Left renal cortex interstitium (tissue), 4 donors: Measurements from ENCODE around the gene ZGPAT. TPM values are rescaled to one million over a fixed set of nuclear protein-coding genes. Genes with fewer than 3 reads are reported as not detected.

ENCODE experiments used
- DNase-seq, 4 donors: peaks; one replicate each; pipeline ENCODE4 v3.0.0-alpha.2; 2013; ENCODE audit warnings: low read depth in 4 of 4, low spot score in 2 of 4, missing footprints in 1 of 4
- polyA plus RNA-seq, 4 donors: library from polyadenylated mRNA; unstranded; fragments of 120-200 nt; gene quantifications; one replicate each; pipeline ENCODE4 v1.2.1, GENCODE V29; 2013; ENCODE audit not compliant: insufficient read length in 4 of 4

Gene ZGPAT
- polyA plus RNA-seq, 4 donors = 15.1 to 27.6 (median 23.7) TPM

DNA sequence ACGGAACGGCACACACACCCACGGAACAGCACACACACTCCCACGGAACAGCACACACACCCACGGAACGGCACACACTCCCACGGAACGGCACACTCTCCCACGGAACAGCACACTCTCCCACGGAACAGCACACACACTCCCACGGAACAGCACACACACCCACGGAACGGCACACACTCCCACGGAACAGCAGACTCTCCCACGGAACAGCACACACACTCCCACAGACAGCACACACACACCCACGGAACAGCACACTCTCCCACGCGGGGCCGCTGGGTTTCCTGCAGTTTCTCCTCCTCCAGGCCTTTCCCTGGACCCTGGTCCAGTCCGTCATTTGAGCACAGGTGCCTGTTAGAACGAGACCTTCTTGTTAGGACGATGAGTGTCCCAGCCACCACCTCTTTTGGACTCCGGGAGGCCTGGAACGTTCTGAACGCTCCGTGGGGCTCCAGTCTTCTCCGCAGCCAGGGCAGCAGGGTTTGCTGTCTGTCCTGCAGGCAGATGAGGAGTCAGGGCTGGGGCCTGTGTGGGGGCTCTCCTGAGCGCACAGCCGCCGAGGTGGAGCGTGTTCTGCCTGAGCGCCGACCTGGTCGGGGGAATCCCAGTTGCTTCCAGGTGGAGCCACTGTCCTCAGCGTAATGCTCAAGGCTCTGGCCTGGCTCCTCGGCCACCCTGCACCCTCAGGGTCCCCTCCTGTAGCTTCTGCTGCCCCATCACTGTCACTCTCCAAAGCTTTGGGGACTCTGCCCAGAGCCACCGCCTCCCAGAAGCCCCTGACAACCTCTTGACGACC lies 29.0 kb upstream of the ZGPAT start:
- DNase-seq = no peak

GRCh38 chr20:63679799-63680305 lies 28.0 kb upstream of the ZGPAT start:
- no peak for DNase-seq

DNA sequence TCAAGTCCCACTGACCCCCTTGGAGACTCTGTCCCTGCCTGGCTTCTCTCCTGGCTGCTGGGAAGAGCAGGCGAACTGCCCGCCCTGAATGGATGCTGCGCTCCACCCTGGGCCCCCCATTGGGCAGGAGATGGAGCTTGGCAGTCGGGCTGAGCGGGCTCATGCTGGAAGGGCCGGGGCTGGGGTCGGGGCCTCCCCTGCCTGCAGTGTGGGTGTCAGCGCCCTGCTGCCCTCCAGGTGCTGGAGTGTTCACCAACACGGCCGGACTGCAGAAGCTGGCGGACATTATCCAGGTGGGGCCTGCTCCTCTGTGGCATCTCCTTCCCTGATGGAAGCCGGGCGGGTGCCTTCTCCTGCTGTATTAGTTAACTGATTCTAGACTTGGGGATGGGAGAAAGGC lies 27.4 kb upstream of the ZGPAT start:
- DNase-seq = no peak

DNA sequence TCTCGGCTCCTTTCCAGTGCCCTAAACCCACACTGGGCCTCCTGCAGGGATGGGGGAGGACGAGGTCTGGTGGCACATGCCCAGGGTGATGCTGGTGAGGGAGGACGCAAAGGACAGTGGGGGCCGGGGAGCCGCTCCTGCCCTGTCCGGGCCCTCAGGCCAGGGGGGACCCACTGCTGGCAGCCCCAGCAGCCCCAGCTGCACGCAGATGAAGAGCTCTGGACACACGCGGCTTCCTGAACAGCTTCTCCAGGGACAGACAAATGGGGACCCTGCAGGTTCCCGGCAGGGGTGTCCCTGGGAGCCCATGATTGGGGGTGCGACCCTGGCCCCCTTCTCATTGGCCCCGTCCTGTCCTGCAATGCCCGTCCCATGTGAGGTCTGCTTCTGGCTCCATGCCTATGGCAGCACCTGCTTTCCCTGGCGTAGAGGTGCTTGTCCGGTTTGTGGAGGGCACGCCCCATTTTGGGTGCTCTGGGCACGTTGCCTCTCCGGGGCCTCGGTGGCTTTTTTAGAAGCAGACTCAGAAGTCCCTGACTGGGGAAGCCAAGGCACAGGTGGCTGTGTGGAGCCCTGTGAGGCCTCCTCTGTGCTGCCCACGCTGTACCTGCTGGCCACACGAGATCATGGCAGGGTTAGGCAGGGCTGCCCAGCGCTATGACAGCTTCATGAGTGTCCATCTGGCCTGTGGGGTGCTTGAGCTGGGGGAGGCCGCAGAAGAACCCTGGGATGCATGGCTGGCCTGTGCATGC lies 26.8 kb upstream of the ZGPAT start:
- DNase-seq = no peak

DNA sequence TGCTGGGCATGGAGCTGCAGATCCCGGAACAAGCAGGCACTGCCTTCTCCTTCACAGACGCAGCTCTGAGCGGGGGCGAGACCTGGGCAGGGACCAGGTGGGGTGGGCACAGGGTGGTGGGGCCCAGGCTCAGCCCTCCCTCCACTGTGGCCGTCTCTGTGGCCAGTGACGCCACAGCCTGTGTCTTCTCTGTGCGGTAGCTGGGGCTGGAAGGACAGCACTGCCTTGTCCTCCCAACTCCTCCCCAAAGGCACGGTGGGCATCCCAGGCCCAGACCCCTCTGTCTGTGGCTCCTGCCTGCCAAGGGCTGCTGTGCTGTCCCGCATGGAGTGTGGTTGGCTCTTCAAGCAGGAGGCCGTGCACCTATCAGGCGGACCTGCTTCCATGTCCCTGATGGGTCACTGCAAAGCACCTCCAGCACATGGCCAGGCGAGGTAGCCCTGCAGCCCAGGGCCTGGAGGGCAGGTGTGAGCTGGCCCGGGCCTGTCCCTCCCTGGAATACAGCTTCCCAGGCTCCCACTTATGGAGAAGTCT lies 26.2 kb upstream of the ZGPAT start:
- DNase-seq = no peak

DNA sequence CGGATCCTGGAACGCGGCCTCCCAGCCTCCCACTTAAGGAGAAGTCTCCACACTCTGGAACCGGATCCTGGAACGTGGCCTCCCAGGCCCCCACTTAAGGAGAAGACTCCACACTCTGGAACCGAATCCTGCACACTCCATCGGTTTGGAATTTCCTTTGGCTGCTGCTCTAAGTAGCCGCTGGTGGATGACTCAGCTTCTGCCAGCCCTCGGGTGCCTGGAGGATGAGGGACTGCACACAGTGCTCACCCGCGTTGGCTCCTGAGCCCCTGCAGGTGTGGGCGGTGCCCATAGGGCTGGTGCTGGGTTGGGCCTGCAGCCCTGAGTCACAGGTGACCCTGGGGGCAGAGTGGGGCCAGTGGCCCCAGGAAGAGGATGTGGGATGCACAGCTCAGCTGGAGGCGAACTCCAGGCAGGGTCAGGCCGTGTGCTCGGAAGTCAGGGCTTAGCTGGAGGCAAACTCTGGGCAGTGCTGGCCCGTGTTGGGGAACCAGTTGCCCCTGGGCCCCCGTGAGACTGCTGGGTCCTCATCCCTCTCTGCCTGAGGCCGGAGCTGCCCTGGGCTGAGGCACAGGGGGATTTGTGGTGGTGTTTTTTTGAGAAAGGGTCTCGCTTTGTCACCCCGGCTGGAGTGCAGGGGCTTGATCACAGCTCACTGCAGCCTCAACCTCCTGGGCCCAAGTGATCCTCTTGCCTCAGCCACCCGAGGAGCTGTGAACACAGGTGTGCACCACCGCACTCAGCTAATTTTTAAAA lies 25.3 kb upstream of the ZGPAT start:
- DNase-seq = no peak

DNA sequence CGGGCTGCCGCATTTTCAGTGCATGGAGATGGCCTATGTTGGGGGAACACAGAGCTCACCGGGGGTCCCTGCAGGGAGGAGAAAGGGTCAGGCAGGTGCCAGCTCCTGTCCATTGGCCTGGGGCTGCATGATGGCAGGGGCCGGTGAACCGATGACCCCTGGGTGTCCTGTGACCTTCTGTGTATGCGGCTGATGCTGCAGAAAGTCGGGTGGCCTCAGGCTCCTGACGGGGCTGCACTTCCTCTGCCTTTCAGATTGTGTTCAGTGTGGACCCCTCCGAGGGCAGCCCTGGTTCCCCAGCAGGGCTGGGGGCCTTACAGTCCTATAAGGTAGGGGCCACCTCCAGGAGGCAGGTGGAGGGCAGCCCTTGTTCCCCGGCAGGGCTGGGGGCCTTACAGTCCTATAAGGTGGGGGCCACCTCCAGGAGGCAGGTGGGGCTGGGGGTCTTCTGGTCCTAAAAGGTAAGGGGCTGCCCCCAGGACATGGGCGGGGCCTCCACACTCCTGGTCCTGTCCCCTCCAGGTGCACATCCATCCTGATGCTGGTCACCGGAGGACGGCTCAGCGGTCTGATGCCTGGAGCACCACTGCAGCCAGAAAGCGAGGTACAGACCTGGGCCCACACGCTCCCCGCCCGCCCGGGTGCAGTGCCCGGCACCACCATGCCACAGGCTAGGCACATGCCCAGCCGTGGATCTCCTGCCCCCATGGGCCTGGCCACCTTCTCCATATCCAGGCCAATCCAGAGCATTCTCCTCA lies 22.4 kb upstream of the ZGPAT start:
- no peak for DNase-seq

DNA sequence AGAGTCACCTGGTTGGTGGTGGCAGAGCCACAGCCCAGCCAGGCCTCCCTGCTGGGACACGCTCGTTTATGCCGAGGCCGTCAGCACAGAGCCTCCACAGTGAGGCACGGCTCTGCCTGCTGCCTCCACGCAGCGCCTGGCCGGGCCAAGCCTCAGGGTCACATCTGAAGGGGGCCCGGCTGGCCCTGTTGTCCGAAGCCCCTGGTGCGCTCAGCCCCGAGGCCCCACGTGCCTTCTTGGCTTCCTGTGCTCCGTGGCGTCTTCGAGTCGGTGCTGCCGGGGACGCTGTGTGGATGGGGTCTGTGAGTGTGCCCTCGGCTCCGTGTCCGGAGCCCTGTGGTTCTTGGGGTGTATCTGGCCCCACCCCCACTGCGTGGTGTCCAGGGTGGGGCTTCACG lies 21.7 kb upstream of the ZGPAT start:
- no peak for DNase-seq

DNA sequence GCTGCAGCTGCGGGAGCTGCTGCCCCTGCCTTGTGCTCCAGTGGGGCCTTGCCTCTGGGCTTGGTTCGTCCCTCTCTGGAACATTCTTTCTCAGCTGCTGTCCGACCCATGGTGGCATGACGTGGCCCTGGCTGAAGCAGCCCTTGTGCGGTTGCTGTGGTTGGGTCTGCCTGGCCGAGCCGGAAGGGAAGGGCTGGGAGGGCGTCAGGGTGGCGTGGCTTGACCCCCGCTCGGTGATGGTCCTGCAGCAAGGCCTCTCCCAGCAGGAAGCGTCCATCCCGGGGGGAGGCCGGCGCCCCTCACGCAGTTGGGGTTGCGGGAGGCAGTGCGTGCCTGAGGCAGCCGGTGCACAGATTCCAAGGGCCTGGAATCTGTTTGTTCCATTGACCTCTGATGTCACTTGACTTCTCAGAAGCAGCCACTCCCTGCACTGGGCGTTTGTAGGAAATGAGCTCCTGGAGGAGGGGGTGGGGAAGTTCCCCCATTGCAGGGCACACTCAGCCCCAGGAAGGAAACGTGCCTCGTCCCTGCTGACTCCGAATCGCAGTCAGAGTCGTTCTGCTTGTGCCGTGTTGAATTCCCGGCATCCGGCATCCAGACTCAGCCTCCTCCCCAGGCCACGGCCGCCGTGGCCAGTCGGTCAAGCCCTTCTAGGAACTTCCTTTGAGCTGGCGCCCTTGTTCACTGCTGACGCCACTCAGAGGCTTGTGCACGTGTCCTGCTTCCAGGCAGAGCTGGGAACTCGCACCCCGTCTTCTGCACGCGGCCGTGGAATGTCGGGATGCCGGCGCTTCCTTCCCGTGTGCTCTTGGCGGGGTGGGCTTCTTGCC lies 21.1 kb upstream of the ZGPAT start:
- no peak for DNase-seq

GRCh38 chr20:63687419-63688178 lies 20.2 kb upstream of the ZGPAT start:
- no peak for DNase-seq

DNA sequence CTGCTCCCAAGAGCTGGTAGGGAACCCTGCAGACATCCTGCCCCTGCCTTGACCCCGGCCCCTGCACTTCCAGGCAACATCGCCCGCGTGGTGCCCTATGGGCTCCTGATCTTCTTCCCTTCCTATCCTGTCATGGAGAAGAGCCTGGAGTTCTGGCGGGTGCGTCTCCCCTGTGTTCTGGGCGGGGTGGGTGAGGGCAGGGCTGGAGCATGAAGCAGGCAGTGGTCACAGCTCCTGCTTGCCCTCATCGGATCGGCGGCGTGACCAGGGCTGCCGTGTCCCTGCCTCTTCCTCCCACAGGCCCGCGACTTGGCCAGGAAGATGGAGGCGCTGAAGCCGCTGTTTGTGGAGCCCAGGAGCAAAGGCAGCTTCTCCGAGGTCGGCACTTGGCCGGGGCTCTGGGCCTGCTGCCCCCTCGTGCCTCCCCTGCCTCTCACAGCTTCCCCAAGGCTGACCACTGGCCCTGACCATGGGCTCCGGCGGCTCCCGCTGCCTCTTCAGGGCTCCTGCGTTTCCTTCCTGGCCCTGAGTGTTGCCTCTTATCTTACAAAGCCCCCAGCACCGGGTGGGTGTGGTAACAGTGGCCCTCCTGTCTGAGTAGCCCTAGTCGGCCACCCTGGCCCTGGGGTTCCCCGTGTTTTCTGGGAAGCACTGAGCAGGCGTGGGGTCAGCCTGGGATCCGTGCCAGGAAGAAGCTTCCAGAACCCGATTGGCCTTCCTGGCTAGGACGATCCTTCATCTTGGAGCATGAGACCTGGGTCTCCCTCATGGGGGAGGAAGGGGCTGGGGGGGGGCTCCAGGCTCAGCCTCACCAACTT lies 19.4 kb upstream of the ZGPAT start:
- DNase-seq = no peak

- DNase-seq = no peak
These were observed 18.5 kb upstream of the ZGPAT start for GRCh38 chr20:63689046-63690002.

GRCh38 chr20:63690003-63690897 lies 17.6 kb upstream of the ZGPAT start:
- no peak for DNase-seq

DNA sequence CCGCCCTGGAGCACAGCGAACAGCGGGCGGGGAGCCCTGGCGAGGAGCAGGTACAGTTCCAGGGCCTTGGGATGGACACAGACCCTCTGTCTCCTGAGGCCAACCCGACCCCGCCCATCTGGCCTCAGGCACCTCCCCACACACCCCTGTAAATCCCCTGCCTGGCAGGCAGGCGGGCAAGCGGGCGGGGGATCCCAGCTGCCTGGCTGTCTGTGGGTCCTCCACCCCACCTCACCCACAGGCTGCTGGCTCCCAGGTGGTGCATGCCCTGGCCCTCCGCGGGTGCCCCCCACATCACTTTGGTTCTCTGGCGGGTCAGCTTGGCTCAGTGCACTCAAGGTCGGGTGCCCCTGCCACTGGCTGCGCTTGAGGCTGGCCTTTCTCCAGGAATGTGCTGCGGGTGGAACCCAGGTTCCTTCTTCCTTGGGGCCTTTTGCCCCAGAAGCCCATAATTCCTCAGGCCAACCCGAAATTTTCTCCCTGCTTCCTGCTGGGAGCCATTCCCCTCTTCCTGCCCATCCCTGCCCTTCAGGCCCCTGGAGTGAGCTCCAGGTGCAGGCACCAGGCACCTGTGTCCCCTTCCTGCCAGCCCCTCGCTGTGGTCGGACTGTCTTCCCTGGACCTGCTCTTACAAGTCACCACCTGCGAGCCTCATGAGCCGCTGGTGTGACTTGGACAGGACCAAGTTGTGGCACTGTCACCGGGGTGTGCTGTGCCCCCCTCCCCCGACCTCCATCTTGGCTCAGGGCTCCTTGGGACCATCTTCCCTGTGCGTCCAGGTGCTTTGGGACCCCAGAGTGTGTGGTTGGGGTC lies 16.7 kb upstream of the ZGPAT start:
- DNase-seq = no peak
